Activated CD8-positive, alpha-beta T cell treated with anti-CD3 and anti-CD28 coated beads for 36 hours (primary cell): ENCODE data around the gene ANKRD13D. TPM values are rescaled to one million over a fixed set of nuclear protein-coding genes. Genes with fewer than 3 reads are reported as not detected.

Source experiments
- ATAC-seq: fragments of 200-7000 bp; cut with Tn5 transposase; one replicate; pipeline ENCODE4 v1.10.0; 2021; ENCODE audit warnings: mild to moderate bottlenecking, moderate library complexity
- CTCF ChIA-PET: fragments of 350-600 bp; sonication (Branson Sonifier 250); formaldehyde crosslinking; loops from one replicate; lab custom pipeline; 2021; ENCODE audit warnings: antibody characterized with exemption; lab: Charles Lee
- POLR2A ChIA-PET: fragments of 350-600 bp; sonication (Branson Sonifier 250); formaldehyde crosslinking; loops from one replicate; lab custom pipeline; 2021; ENCODE audit warnings: antibody characterized with exemption; lab: Charles Lee
- DNase-seq: peaks from one replicate; pipeline ENCODE4 v3.0.0-alpha.2; 2020
- H3K27ac Mint-ChIP-seq: one replicate; pipeline ENCODE4 v1.8.0; 2021; ENCODE audit warnings: mild to moderate bottlenecking, mixed read lengths
- H3K27me3 Mint-ChIP-seq: one replicate; pipeline ENCODE4 v1.8.0; 2021; ENCODE audit warnings: mixed read lengths
- H3K36me3 Mint-ChIP-seq: one replicate; pipeline ENCODE4 v1.8.0; 2021; ENCODE audit warnings: low read depth, mixed read lengths
- H3K4me1 Mint-ChIP-seq: one replicate; pipeline ENCODE4 v1.8.0; 2021; ENCODE audit warnings: low read depth, mixed read lengths
- H3K4me3 Mint-ChIP-seq: one replicate; pipeline ENCODE4 v1.8.0; 2021; ENCODE audit warnings: mild to moderate bottlenecking, moderate library complexity, mixed read lengths
- H3K9me3 Mint-ChIP-seq: one replicate; pipeline ENCODE4 v1.8.0; 2021; ENCODE audit warnings: mixed read lengths
- CTCF ChIP-seq: fragments of 200-600 bp; IDR thresholded peaks from one replicate; pipeline ENCODE4 v1.8.0; 2022; ENCODE audit warnings: antibody characterized with exemption, mild to moderate bottlenecking
- intact Hi-C: fragments of 100-400 bp; cut with micrococcal nuclease; formaldehyde crosslinking; loops from one replicate; pipeline ENCODE4 v1.10.0; 2022
- total RNA-seq, 2 experiments: library from RNA; stranded (reverse); gene quantifications; one replicate each; pipeline ENCODE4 v1.2.3, GENCODE V29; 2021

ANKRD13D gene
- total RNA-seq = 10 to 100 TPM; 75.4 to 78.7 TPM

GRCh38 chr11:67289226-67289650 lies at the start of gene ANKRD13D:
ANKRD13D (plus strand) TSS chr11:67289303; CDS start chr11:67289461, 158 bp downstream.
- Mint-ChIP-seq H3K27ac (peak within 1 kb of the TSS; percentile 99), H3K36me3 (peaks cover 59% of the 10 kb centered on the region), H3K9me3 (no peaks in the 10 kb centered on the region), H3K27me3 (no peaks in the 10 kb centered on the region), H3K4me1 (peaks cover 63% of the 10 kb centered on the region), H3K4me3 (peak within 1 kb of the TSS; percentile 93)
- no peak for DNase-seq
- ChIA-PET CTCF (interaction anchor here (1.0 to 4.9 kb wide), 9 partner anchors 13 to 93 kb away, joined by 3 to 55 read pairs (median 4); partner anchors contain the start of gene SSH3), POLR2A (interaction anchor here (1.1 to 9.2 kb wide), 10 partner anchors 12 to 148 kb away, joined by 3 to 308 read pairs (median 10); partner anchors contain the start of genes GRK2, PTPRCAP, RAD9A and SSH3)
- peak; percentile 43 for ATAC-seq
- TF ChIP-seq CTCF = no peak
- intact Hi-C loops = loop anchor here (2.0 kb wide), 1 partner anchor 18 kb away; no protein-coding TSS in a partner anchor

GRCh38 chr11:67239783-67240575 lies 49.1 kb upstream of the ANKRD13D start:
- POLR2A ChIA-PET = interaction anchor here (0.6 to 4.8 kb wide), 31 partner anchors 10 to 342 kb away, joined by 3 to 38 read pairs (median 5); partner anchors contain the start of genes ANKRD13D, CABP4, KDM2A and PPP1CA

GRCh38 chr11:67240576-67241389 lies 48.3 kb upstream of the ANKRD13D start:
- Mint-ChIP-seq H3K9me3 (no peaks in the 10 kb centered on the region), H3K4me1 (peaks cover 48% of the 10 kb centered on the region), H3K27me3 (no peaks in the 10 kb centered on the region), H3K4me3 (peak overlapping the region; percentile 96), H3K36me3 (peaks cover 51% of the 10 kb centered on the region), H3K27ac (peak overlapping the region; percentile 100)
- no peak for TF ChIP-seq CTCF
- peak; percentile 94 for DNase-seq
- ATAC-seq = peak; percentile 38
- ChIA-PET CTCF (interaction anchor here (0.7 to 2.5 kb wide), 13 partner anchors 22 to 389 kb away, joined by 3 to 18 read pairs (median 5); partner anchors contain the start of gene NUDT8), POLR2A (interaction anchor here (0.7 to 4.8 kb wide), 31 partner anchors 10 to 1160 kb away, joined by 3 to 38 read pairs (median 5); partner anchors contain the start of genes ANKRD13D, CABP4, KDM2A and PPP1CA)
- intact Hi-C loops = no loop called here

More at GRCh38 chr11:67239783-67240575, 49.1 kb upstream of the ANKRD13D start:
- intact Hi-C loops = no loop called here
- CTCF ChIA-PET = interaction anchor here (0.6 to 2.5 kb wide), 18 partner anchors 8 to 390 kb away, joined by 3 to 18 read pairs (median 4); partner anchors contain the start of gene NUDT8
- no peaks in the 10 kb centered on the region for H3K9me3 Mint-ChIP-seq
- ATAC-seq = peak; percentile 94
- H3K4me3 Mint-ChIP-seq = peak overlapping the region; percentile 96
- H3K27ac Mint-ChIP-seq = peak overlapping the region; percentile 100
- peak; percentile 98 for DNase-seq
- no peaks in the 10 kb centered on the region for H3K27me3 Mint-ChIP-seq
- H3K36me3 Mint-ChIP-seq = peaks cover 43% of the 10 kb centered on the region
- peaks cover 43% of the 10 kb centered on the region for H3K4me1 Mint-ChIP-seq
- no peak for TF ChIP-seq CTCF

- ATAC-seq (no peak), DNase-seq (no peak)
- peak overlapping the region; percentile 81 for H3K27ac Mint-ChIP-seq
- TF ChIP-seq CTCF = no peak
- H3K27me3 Mint-ChIP-seq = no peaks in the 10 kb centered on the region
- intact Hi-C loops = no loop called here
- ChIA-PET POLR2A (interaction anchor here (0.6 to 1.0 kb wide), 2 partner anchors 10 to 37 kb away, joined by 3 read pairs; no protein-coding TSS in a partner anchor), CTCF (interaction anchor here (1.1 kb wide), 1 partner anchor 10 kb away, joined by 3 read pairs; no protein-coding TSS in a partner anchor)
- H3K36me3 Mint-ChIP-seq = peaks cover 60% of the 10 kb centered on the region
- no peaks in the 10 kb centered on the region for H3K9me3 Mint-ChIP-seq
- peak overlapping the region; percentile 96 for H3K4me3 Mint-ChIP-seq
- peaks cover 50% of the 10 kb centered on the region for H3K4me1 Mint-ChIP-seq
Measured at GRCh38 chr11:67242548-67242947, 46.6 kb upstream of the ANKRD13D start.
